GM12864 (cell line): ENCODE measurements around the gene SFT2D3.

ENCODE experiments used
- DNase-seq: peaks from one replicate; pipeline ENCODE4 v3.0.0-alpha.2; 2011; ENCODE audit warnings: low read depth
- H3K4me3 ChIP-seq: 2 replicates; pipeline ENCODE4 v1.5.1; 2011; ENCODE audit warnings: mild to moderate bottlenecking, low read depth, low read length, control low read depth
- TF ChIP-seq, protein P1 (sequence below): IDR thresholded peaks from 2 replicates; pipeline ENCODE4 v1.5.1; 2011; ENCODE audit warnings: low read depth, mild to moderate bottlenecking, moderate library complexity, low read length, control low read depth, inconsistent platforms; ENCODE audit errors: missing control alignments

SFT2D3 gene

DNA sequence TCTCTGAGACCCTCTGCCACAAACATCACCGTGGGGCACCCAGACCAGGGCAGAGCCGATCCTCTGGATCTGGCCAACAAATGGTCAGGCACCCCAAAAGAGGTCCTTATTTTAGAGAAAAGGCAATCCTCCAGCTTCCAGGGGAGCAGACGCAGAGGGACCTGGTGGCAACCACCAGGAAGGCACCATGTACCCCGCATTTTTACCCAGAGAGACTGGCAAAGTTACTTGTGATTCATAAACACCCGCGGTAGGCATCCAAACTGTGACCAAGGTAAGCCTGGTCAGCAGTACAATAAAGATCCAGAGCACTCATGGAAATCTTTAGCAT, 36.4 kb upstream of the SFT2D3 start:
- TF ChIP-seq, protein P1, sequence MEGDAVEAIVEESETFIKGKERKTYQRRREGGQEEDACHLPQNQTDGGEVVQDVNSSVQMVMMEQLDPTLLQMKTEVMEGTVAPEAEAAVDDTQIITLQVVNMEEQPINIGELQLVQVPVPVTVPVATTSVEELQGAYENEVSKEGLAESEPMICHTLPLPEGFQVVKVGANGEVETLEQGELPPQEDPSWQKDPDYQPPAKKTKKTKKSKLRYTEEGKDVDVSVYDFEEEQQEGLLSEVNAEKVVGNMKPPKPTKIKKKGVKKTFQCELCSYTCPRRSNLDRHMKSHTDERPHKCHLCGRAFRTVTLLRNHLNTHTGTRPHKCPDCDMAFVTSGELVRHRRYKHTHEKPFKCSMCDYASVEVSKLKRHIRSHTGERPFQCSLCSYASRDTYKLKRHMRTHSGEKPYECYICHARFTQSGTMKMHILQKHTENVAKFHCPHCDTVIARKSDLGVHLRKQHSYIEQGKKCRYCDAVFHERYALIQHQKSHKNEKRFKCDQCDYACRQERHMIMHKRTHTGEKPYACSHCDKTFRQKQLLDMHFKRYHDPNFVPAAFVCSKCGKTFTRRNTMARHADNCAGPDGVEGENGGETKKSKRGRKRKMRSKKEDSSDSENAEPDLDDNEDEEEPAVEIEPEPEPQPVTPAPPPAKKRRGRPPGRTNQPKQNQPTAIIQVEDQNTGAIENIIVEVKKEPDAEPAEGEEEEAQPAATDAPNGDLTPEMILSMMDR = no peak
- no peak overlapping the region for H3K4me3 ChIP-seq
- DNase-seq = no peak

DNA sequence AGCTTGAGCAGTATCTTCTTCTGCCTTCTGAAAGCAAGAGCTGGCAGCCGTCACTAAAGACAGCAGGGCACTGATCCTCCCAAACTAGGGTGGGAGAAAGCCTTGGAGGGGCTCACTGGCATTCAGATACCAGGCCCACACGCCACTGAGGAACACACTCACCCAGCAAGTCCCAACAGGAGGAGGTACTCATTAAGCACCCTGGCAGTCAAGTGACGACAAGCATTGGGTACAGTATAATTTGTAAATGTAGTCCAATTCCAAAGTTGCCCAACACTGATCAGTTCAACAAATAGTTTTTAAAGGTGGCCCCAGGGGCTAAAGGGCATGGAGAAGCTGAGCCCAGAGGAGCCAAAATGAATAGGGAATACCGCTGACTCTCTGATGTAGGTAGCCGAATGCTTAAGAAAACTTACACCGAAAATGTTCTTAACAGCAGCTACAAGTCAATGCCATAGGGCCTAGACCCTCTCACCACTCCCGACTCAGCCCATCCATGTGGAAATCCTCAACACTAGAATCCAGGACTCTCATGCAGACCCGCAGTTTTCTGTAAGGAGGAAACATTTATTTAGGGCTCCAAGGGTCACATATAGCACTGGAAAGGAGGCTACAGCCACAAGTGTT, 35.9 kb upstream of the SFT2D3 start:
- H3K4me3 ChIP-seq = no peak overlapping the region
- no peak for DNase-seq
- TF ChIP-seq, protein P1 = no peak

DNA sequence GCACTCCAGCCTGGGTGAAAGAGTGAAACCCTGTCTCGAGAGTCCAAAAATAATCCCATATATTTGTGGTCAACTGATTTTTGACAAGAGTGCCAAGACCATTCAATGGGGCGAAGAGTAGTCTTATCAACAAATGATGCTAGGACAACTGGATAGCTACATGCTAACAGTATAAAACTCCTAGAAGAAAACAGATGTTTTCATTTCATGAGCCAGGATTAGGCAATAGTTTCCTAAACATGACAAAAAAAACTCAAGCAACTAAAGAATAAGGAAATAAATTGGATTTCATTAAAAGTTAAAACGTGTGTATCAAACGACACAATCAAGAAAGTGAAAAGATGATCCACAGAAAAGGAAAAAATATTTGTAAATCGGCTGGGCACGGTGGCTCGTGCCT, 32.2 kb upstream of the SFT2D3 start:
- H3K4me3 ChIP-seq = no peak overlapping the region
- no peak for DNase-seq
- TF ChIP-seq, protein P1 = no peak

DNA sequence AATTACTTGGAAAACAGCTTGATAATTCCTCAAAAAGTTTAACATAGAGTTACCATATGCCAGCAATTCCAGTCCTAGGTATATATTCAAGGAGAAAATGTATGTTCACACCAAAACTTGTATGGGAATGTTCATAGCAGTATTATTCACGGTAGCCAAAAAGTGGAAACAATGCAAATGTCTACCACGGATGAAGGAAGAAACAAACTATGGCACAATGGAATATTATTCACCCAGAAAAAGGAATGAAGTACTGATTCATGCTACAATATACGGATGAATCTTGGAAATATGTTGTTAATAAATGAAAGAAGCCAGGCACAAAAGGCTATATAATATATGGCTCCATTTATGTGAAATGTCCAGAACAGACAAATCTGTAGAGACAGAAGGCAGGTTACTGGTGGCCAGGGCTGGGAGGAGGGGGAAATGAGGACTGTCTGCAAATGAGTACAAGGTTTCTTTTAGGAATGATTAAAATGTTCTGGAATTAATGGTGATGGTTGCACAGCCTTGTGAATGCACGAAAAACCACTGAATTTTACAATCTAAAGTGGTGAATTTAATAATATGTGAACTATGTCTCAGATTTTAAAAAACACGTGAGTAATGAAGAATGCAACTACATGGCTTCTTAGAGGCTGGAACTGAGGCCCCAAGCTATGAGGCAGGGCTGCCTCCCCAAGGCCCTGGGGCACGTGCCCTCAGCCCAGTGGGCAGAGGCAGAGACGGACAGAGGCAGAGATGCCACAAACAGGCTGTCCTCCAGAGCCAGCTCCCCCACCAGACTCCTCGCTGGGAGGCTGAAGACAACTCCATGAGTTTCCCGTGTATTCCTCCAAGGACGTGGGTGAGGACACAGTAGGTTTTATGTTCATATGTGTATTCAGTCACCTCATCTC, 31.0 kb upstream of the SFT2D3 start:
- no peak overlapping the region for H3K4me3 ChIP-seq
- TF ChIP-seq, protein P1 = no peak
- DNase-seq = no peak

DNA sequence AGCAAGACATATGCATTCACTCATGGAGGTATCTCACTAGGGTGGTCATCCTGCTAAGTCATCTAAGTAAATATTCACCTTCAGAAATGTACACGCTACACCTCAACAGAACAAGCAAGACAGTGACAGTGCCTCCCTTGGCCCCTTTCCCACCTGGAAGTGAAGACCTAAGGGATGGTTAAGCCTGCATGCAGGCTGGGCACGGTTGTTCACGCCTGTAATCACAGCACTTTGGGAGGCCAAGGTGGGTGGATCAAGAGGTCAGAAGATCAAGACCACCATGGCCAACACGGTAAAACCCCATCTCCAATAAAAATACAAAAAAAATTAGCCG, 30.4 kb upstream of the SFT2D3 start:
- TF ChIP-seq, protein P1 = no peak
- DNase-seq = no peak
- no peak overlapping the region for H3K4me3 ChIP-seq

DNA sequence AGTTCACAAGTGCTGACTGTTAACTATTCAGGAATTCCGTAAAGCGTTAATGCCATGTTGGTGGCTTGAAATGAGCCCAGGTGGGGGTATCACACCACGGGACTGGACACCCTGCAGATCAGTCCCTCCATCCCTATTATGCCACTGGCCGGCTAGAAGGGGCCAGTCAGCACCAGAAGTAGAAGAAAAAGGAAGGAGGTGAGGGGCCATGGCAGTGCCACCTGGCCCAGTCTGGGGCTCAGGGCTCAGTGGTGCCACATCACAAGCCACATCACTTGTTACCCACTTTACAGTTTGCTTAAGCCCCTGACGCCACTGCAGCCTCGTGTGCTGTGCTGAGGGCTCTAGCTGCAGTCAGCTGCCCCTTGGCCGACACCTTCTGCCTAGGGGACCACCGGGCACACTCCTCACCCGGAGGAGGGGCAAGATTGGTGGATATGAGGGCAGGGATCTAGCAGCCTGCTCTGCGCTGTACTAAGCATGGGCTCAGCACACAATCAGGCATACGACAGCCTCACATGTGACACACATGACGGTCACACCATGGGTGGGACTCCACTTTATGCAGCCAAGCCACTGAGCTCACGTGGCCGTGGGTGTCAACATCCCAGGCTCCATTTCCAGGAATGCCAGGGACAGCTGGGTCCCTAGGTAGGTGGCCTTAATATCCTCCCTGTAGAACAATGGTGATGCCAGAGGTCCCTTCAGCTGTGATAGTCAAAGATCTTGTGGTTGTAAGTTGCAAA, 29.6 kb upstream of the SFT2D3 start:
- no peak overlapping the region for H3K4me3 ChIP-seq
- no peak for DNase-seq
- TF ChIP-seq, protein P1 = no peak
